Activated T-cell treated with anti-CD3 and anti-CD28 coated beads, Interleukin-2, amount 50 U/mL, for 48 hours (primary cell): ENCODE data around the gene NDRG3.

Source experiments
- DNase-seq, 2 experiments: peaks; one replicate each; pipeline ENCODE4 v3.0.0-alpha.2; 2020

Gene NDRG3

DNA sequence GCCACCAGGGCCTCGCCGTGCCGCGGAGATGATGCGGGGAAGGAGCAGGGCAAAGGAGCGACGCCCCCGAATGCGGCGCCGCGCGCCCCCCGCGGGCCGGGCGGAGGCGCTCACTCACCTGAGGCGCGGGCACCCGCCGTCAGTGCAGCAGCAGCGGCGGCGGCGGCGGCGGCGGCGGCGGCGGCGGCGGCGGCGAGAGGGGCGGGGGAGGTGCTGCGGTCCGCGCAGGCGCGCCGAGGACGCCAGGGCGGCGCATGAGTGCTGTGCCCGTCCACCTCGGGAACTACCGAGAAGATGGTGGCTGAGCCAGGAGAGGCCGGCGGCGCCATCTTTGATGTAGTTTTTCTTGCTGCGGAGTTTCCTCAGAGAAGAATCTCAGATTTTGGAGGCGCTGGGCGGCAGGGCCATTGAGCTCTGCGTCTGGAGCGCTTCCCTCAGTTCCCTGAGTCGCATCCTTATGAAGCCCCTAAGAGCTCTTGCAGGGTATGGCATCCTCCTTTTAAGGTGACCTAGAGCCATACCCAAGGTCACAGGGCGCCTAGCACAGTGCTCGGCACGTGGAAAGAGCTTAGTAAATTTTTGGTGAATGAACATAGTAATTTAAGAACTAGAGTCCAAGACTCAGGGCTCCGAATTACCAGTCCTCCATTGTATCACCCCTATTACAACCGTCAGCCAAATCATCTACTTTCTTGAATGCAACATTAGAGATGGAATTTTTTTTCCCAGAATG, at the start of gene NDRG3:
NDRG3 (minus strand) TSS at position 164 of the 733 bp plus-strand sequence. CDS start 24,355 bp downstream, outside the sequence.
- DNase-seq, result peak; percentile 90 to 95

GRCh38 chr20:36794116-36794474, 48.2 kb upstream of the NDRG3 start:
- DNase-seq, result no peak

GRCh38 chr20:36793294-36794115, 47.6 kb upstream of the NDRG3 start:
- no peak for DNase-seq

DNA sequence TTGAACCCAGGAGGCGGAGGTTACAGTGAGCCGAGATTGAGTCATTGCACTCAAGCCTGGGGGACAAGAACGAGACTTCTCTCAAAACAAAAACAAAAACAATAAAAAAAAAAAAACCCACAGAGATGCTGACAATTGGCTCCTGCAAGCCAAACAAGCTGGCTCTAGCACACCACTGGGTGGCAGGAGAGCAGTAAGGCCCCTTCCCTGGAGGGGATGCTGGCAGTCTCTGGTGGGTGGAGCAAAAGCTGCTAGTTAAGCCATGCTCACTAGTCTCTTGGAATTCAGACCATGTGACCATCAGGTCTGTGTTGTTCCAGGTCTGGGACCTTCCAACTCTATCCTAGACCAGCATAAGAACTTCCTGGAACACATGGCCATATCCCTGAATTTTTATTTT, 46.5 kb upstream of the NDRG3 start:
- no peak for DNase-seq

DNA sequence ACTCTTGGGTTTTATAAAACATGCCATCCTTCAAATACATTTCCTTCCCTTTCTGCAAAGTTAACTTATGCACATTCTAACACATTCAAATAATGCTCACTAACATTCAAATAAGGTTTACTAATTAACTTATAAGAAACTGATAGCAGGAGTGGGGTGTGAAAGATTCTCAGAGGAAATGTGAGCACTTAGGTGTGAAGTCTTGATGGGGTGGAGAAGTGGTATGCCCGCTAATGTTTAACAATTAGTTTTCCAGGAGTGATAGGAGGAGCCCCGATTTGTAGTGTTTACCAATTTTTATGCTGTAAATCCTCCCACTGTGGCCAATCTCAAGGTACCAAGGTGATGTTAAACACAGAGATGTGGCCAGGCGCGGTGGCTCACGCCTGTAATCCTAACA, 46.0 kb upstream of the NDRG3 start:
- DNase-seq, result no peak

- DNase-seq, result no peak
These were observed 40.8 kb upstream of the NDRG3 start for GRCh38 chr20:36786663-36787062.

GRCh38 chr20:36786246-36786645, 40.4 kb upstream of the NDRG3 start:
- no peak for DNase-seq

- no peak for DNase-seq
These were observed 39.4 kb upstream of the NDRG3 start for GRCh38 chr20:36785308-36785707.

GRCh38 chr20:36784900-36785299, 39.0 kb upstream of the NDRG3 start:
- DNase-seq, result no peak

GRCh38 chr20:36784116-36784515, 38.2 kb upstream of the NDRG3 start:
- DNase-seq, result no peak

DNA sequence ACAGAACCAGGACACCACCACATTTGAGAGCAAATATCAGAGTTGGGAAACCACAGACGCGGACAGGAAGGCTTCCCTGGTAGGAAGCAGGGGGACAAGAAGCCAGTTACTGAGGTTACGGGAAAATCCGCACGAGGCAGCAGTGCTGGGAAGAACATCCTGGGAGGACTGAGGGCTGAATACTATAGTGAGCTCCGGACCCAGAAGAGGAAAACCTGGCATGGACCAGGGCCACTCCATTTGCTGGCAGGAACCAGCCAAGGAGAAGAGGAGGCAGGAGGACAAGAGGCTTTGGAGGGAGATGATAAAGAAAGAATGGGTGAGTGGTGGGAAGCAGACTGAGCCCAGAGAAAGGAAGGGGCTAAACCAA, 33.8 kb upstream of the NDRG3 start:
- no peak for DNase-seq

DNA sequence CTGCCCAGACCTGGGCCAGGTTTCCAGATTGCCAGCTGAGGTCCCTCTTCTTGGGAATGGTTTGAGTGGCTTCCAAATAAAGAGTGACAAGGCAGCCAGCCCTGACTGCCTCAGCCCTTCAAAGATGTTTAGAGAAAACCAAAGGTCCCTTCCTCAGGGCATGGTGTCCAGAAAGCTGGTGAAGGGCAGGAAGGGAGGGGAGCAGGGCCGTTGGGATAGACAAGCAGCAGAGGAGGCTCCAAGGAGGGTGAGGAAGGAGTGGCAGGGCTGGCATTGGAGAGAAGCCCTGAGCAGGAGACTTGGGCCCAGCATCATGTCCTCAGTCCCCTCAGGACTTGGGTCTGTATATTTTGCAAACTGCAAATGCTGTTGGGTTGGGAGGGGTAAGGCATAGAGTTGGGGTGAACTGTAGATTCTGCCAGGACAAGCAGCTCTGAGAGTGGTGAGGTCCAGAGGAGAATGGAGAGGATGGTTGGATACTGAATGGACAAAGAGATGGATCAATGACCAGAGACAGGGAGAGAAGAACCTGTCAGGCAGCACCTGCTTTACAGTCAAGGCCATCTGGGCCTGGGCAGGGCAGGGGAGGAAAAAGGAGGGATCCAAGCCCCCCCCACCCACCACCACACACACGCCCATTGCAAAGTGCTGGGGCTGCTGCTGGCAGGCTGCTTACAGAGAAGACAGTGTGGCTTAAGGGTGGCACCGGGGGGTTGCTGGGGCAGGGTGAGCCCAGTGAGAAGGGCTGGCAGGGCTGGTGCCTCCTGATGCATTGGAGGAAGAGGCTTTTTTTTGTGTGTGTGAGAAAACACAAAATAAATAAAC, 33.2 kb upstream of the NDRG3 start:
- DNase-seq, result no peak

DNA sequence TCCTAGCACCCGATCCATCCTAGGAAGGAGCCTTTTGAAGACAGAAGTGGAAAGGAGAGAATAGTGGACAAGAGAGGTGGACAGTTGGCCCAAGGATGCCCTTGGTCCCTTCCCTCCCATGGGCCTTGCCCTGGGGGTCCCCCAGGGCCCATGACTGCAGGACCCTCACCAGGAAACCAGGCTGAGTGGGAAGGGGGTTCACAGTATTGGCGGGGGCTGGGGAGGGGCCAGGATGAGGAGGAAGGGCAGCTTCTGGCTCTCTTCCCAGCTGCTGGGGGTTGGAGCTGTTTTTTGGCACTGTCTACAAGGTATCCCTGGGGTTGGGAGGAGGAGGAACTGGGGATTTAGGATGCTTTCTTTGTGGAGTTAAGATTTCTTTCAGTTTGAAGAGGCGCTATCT, 31.7 kb upstream of the NDRG3 start:
- no peak for DNase-seq

DNA sequence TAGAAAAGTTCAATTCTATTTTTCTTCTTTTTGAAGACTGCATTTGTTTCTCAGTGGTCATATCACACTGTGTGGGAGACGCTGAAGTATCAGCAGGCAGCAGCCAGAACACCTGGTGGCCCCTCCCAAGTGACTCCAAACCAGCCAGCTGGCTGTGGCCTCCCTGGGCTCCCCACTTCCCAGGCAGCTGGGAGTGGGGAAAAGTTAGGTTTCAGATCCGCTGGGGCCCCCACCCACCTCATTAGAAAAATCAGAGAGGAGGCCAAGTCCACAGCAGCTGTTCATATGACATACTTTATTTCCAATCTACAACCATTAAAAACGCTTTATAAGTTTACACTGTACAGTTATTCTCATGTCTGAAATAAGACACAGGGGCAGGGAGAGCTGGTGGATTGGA, 31.3 kb upstream of the NDRG3 start:
- no peak for DNase-seq

- DNase-seq, result no peak
These were observed 29.9 kb upstream of the NDRG3 start for GRCh38 chr20:36775826-36776225.

DNA sequence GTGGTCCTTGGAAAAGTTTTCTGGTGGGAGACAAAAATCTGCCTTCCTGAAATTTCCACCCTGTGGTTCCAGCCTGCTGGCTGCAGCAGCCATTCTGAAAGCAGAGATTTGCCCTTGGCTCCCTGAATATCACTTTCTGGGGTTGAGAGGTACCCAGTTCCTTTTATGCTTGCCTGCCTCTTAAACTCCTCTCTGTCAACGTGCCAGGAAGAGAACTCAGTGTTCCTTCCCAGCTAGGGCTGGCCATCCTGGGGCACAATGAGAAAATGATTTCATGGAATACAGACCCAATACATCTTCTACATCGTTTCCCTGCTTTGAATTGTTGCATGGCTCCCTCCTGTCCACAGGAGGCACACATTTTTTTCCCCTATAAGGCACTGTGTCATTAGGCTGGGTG, 29.3 kb upstream of the NDRG3 start:
- DNase-seq, result no peak

- peak; percentile 99 to 100 for DNase-seq
These were observed 27.9 kb upstream of the NDRG3 start, which contains the start of gene DSN1 for GRCh38 chr20:36773597-36774390. Gene DSN1 (minus strand): TSS chr20:36773763. CDS start chr20:36771458, 2,305 bp downstream.

- no peak for DNase-seq
These were observed 27.3 kb upstream of the NDRG3 start for GRCh38 chr20:36773107-36773596.

DNA sequence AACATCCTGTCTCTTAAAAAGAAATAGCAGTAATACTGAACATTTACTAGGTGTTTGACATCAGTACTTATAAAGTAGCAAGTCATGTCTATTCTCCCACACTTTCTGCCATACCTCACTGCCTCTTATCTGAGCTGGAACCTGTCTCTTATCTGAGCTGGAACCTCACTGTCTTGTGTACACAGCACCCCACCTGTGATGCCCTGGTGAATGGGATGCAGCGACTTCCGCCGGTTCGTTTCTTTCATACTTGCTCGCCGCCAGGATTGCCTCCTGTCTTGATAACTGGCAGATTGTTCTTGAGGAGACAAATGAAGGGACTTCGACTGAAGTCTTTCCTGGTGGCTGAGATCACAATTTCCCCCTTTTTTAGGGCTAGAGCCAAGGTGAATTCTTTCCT, 24.8 kb upstream of the NDRG3 start:
- DNase-seq, result no peak

GRCh38 chr20:36768768-36769430, 23.0 kb upstream of the NDRG3 start:
- no peak for DNase-seq

- no peak for DNase-seq
These were observed 15.2 kb upstream of the NDRG3 start for GRCh38 chr20:36761125-36761524.

DNA sequence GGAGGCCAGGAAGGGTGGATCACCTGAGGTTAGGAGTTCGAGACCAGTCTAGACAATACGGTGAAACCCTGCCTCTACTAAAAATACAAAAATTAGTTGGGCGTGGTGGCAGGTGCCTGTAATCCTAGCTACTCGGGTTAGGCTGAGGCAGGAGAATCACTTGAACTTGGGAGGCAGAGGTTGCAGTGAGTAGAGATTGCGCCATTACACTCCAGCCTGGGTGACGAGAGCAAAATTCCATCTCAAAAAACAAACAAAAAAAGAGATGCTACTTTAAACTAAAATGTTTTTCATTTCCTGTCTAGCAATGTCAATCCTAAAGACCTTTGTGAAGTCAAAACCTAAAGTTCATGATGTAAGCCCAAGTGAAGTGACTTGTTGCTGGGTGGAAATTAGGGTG, 14.8 kb upstream of the NDRG3 start:
- DNase-seq, result no peak
